Jurkat, Clone E6-1 (cell line): ENCODE results near the gene MCAT.
A peak's percentile ranks its signal among the peaks of the same experiment; 100 is the strongest.

Experiments
- DNase-seq: peaks from one replicate; pipeline ENCODE4 v3.0.0-alpha.2; 2011; ENCODE audit warnings: low read depth, low spot score
- H3K4me3 ChIP-seq: 2 replicates; pipeline ENCODE4 v1.5.1; 2011; ENCODE audit warnings: mild to moderate bottlenecking, low read length, control low read depth, moderate library complexity

MCAT gene

DNA sequence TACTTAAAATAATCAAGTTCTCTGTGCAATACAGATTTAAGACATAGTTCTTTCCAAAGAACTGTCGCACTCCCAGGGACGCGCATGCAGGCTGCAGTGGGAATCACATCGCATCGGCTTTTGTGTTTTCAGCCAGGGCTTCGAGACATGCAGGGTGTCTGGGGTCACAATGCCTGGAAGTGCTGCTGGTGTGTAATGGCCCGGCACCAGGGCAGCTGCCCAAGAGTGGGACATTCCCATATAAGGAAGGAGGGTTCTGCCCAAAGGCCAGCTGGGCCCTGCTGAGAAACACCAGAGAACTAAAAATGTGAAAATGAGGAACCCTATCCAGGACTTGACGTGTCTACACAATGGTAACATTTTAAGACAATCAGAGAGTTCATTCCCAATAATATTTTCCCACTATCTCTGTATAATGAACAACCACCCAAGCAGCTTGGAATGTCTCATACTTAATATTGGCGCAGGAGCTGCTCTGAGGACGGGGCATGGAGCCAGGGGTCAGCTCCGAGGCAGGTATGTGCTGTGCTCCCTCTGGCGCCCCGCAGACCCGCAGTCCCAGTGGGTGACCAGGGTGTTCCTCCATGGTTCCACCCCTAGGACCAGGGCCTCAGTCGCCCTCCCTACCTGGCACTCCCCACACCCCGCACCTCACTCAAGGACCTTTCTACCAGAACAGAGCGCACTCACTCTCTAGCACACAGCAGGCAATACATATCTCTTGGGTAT lies 11.3 kb downstream of the MCAT start:
- DNase-seq = no peak
- H3K4me3 ChIP-seq = no peak overlapping the region

DNA sequence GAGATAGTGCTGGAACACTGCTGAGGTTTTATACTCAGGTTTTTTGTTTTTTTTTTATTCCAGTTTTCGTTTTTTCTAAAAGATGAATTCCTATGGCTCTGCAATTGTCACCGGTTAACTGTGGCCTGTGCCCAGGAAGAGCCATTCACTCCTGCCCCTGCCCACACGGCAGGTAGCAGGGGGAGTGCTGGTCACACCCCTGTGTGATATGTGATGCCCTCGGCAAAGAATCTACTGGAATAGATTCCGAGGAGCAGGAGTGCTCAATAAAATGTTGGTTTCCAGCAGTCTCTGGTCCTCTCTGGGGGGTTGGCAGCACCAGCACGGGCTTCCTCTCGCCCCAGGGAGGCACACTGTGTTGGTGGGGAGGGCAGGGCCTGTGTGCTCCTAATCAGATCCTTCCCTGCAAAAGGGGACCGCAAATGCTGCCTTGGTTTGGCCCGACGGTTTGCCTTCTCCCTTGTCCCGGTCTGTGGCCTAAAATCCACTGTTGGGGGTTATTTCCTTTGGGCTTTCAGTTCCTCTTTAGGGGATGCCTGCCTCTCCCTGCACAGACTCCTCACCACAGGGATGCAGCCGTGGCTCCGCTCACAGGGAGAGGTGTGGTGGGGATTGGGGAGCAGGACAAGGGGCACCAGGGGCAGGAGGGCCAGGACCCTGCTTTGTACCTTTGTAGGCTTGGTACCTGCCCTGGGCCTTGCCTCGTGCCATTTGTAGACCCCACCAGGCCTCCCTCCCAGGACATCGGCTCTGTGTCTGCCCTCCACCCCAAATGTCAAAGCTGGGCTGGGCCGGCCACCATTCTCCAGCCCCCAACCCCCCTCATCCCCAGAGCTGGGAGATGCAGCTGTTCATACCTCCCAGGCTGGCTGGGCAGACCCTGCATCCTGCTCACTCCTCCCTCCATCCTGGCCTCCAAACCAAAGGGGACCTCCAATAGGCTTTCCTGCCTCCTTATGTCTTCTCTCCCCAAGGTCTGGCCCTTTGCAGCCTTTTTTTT lies 13.5 kb downstream of the MCAT start:
- DNase-seq = no peak
- H3K4me3 ChIP-seq = no peak overlapping the region

DNA sequence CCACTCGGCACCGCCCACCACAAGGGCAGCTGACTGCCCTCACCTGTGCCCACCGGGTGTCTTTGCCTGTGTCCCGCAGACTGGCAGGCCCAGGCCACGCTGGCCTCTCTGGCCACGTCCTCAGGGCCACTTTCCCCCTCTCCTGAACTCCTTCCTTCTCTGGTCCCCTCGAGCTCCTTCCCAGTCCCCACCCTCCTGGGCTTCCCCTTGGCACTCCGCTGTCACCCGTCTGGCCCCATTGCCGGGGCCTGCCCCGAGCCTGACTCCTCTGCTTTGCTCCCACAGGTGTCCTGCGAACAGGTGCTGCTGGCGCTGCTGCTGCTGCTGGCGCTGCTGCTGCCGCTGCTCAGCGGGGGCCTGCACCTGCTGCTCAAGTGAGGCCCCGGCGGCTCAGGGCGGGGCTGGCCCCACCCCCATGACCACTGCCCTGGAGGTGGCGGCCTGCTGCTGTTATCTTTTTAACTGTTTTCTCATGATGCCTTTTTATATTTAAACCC lies 14.2 kb downstream of the MCAT start:
- H3K4me3 ChIP-seq = peak overlapping the region; percentile 1
- peak; percentile 63 for DNase-seq

DNA sequence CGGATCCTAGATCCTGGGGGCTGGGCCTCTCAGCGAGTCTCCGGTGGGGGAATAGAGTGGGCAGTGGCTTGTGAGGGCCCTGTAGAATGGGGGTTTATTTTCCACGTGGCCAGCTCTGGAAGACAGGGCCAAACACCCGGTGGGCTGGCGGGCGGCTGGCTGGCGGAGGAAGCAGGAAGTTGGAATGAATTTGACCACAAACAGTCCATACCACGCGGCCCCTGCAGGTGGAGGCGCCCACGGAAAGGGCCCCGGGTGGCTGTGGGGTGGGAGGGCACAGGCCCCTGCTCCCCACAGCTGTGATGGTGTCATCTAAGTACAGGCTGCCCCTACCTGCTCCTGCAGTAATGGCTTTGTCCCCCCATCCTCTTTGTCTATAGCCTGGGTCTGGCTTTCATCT lies 15.1 kb downstream of the MCAT start:
- no peak for DNase-seq
- no peak overlapping the region for H3K4me3 ChIP-seq

DNA sequence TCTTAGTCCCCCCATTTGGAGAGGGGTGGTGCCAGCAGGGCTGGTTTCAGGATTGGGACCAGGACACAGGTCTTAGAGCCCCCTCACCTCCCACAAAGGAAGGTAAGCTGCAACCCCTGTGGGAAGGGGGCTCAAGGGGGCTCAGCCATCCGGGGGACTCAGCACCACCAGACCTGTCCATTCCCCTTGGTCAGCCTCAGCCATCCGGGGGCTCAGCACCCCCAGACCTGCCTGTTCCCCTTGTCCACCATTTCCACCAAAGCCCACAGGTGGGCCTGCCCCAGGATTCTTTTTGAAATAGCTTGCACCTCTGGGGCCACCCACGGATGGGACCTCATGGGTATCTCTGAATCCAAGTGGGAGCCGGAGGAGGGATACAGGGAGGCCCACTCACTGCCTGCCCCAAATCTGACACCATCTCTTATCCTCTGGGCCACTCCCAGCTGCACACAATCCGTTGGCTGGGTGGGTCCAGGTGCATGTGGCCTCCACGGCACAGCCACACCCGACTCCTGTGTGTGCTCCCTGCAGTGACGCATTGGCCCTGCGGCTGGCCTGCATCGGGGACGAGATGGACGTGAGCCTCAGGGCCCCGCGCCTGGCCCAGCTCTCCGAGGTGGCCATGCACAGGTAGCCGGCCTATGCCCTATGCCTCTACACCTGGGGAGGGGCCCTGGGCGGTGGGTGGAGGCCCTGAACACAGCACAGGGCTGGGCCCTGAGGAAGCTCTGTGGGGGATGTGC lies 15.9 kb downstream of the MCAT start:
- DNase-seq = no peak
- H3K4me3 ChIP-seq = no peak overlapping the region

DNA sequence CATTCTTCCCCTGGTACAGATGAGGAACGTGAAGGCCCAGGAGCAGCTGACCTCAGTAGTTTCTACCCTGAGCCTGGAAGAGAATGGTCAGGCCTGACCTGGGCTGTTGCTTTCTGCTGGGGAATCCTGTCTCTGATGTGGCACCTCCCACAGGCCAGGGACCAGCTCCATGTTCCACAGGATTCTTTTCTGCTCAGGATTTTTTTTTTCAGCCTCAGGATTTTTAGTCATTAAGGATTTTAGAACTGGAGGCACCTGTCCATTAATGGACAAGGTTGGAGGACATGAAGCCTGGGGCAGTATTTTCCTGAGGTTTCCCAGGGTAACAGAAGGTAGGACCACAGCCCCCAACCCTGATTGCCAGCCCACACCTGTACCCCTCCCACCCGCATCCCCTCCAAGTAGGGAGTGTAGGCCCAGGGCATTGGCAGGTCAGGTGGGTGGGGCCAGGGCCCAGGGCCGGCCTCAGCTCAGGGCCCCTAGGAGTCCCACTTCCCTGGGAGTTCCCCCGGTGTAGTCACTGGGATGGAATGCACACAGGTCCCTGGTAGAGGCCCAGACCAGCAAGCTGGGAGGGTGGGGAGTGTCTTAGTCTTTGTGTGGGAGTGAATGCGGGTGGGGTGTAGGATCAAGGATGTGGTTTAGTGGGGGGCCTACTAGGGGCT lies 16.6 kb downstream of the MCAT start:
- H3K4me3 ChIP-seq = no peak overlapping the region
- DNase-seq = no peak

DNA sequence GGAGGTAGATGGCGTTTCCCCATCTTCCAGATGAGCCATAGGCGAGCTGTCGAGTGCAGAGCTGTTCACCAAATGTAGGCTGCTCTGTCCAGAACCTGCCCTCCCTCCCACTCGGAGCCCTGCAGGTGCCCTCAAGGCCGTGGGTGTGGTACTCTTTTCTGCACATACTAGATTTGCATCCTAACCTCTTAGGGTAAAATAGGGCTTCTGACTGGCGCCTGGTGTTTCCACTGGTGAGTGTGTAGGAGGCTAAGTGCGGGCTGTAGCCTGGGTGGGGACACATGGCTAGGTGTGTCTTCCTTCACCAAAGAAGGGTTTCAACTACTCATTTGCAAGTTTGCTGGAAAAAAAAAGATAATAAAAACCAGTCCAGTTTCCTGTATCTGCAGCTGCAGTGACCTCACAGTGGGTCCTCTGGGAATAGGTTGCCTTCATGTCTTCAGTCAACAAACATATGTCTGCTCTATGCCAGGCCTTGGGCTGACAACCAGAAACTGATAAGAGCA lies 24.2 kb downstream of the MCAT start:
- no peak for DNase-seq
- no peak overlapping the region for H3K4me3 ChIP-seq

DNA sequence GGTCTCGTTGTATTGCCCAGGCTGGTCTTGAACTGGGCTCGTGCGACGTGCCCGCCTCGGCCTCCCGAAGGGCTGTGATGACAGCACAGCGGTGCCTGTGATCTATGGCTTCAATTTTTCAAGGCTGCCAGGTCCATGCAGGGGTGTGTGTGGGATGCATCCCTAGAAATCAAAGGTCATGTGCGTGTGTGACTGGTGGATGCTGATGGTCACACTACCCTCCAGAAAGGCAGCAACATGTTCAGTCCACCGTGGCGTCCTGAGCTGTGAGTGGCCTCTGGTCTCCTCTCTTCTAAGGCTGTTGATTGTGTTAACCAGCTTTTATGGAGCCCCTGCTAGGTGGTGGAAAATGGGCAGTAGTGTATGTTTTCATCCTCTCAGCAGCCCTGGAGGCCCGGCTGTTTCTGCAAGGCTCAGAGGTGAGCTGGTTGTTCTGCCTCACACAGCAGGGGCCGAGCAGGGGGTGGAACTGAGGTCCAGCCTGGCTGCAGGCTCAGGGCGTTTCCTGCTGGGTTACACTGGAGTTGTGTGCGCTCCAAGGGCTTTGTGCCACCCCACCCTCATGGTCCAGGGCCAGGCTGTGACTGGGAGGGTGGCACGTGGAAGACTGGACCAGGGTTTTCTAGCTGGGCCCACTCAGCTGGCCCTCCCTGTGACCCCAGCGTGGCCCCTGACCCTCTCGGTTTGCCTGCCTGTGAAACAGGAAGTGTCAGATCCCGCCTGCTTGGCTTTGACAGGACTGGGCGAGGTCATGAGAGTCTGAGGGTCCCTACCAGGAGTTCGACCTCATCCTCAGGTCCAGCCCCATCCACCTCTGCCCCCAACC lies 25.0 kb downstream of the MCAT start:
- no peak overlapping the region for H3K4me3 ChIP-seq
- DNase-seq = no peak

DNA sequence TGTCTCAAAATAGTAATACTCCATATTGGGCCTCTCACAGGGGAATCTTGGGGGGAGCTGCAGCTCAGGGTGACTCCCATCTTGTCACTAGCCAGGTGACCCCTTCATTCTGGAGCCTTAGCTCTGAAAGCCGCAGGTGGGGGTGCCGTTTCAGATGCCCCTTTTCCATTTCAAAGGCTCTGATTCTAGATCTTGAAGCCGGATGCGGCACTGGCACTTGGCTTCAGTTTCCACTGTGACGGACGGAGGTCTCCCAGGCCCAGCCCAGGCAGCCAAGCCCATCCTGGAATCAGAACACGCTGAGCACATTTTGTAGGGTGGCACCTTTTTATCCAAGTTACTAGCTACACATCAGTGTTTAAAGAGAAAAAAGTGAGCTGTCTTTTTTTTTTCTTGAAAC lies 26.3 kb downstream of the MCAT start:
- no peak for DNase-seq
- no peak overlapping the region for H3K4me3 ChIP-seq

DNA sequence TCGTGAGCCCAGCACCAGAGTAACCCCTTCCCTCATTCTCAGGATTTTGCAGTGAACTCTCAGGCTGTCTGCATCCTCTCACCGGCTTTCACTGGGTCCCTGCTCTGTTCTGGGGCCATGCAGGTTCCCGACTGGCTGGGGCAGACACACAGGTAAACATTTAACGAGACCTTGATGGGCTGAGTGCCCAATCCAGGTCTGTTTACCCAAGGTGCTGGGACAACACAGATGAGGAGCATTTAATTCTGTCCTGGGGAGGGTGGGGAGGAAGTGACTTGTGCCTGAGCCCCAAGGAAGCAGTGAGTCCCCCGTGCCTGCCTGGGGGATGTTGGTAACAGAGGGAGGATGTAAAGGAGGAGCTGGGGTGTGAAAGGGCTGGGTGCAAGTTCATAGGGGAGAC lies 28.2 kb downstream of the MCAT start:
- no peak overlapping the region for H3K4me3 ChIP-seq
- DNase-seq = no peak

DNA sequence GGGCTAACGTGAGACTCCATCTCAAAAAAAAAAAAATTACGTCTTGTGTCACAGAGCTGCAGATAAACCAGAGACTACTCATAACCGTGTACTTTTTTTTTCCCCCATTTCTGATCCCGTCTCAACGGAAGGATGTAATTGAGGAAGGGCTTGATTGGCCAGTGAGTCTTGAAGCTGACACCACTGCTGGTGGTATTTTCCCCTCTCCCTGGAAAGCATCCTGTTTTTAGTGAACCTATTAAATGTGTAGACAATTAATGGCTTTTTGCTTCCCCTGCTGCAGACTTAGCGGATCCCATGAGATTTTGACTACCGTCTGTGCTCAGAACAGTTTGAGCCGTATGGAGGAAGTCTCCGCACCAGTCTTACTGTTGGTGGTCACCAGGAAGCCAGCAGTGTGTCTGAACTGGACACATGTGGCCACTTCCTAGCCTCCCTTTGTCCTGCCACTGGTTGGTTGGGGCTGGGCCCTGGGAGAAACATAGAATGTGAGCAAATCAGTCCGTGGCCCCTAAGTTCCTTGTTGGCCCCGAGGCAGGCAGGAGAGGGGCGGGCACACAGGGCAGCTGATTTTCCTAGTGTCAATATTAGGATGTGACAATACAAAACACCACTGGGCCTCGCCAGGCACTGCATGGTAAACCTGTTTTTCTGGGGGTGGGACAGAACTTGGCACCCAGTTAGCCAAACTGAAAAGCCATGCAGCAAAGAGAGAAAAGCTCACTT lies 29.5 kb downstream of the MCAT start:
- no peak for DNase-seq
- H3K4me3 ChIP-seq = no peak overlapping the region

DNA sequence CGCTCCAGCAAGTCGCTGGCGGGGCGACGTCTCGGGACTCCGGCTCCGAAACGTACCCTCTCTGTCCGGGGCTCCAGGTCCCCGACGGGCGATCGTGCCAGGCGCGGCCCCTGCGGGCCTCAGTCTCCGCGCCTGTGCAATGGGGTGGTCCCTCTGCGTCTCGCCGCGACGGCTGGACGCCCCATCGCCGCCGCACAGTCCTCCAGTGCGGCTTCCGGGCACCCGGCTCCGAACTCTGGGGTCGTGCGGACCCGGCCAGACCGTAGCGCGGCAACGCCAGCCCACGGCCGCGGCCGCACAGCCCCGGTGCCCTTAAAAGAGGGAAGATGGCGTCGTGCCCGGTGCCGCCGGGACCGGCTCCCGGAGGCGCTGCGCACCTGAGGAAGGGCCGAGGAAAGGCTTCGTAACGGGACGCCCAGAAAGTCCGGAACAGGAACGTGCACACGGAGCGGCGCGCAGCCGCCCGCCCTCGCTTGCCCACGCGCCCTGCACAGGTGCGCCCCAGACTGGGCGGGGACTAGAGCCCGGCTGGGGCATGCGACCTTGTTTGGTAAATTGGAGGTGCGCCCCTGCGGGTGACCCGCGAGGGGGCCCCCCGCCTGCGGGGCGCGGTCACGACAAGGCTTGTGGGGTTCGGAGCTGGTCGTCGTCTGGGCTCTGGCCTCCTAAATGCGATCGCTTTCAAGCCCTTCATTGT lies 32.1 kb downstream of the MCAT start:
- DNase-seq = no peak

DNA sequence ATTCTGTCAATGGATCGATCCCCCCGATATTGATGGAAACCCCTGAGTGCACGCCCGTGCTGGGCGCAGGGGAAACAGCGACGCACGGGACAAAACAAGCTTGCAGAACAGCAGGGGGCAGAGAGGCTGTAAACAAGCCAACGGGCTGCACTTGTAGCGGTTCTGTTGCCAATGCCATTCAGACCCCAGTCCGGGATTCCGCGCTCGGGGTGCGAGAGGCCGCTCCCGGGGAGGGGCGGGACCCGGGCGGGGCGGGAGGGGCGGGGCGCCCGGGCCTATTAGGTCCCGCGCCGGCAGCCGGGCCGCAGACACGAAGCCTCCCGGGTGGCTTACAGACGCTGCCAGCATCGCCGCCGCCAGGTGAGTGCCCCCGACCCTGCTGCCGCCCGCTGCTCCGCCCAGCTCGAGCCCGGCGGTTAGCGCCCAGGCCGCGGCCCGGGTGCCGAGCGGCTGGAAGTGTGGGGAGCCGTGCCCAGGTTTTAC lies 32.7 kb downstream of the MCAT start, which contains the start of gene BIK:
Gene BIK (plus strand): TSS at position 307 of the 483 bp plus-strand sequence. CDS start 13,273 bp downstream, outside the sequence.
- H3K4me3 ChIP-seq = peak within 1 kb of the TSS; percentile 68
- DNase-seq = peak; percentile 47

More for the DNA sequence above, 32.1 kb downstream of the MCAT start:
- H3K4me3 ChIP-seq = peak overlapping the region; percentile 68

DNA sequence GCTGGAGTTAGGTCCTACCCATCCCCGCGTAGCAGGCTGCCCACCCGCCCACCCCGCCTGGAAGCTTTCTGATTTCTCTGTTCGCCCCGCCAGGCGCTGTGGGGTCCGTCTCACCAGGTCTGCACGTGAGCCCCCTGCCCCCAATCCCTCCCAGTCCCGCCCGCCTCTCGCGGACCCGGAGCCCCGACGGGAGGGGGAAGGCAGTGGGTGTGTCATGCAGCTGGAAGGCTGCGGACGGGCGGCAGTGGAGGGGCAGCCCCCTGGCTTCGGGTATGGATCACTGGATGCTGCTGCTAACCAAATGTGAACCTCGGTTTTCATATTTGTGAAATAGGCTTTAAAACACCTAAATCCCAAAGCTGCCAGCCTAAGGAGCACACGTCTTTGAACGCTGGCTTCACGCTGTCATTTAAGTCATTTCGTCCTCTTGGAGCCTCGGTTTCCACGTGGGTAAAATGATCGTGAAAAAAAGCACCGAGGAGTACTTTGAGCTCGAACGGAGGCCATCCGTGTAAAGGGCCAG lies 33.2 kb downstream of the MCAT start:
- H3K4me3 ChIP-seq = peak overlapping the region; percentile 68

DNA sequence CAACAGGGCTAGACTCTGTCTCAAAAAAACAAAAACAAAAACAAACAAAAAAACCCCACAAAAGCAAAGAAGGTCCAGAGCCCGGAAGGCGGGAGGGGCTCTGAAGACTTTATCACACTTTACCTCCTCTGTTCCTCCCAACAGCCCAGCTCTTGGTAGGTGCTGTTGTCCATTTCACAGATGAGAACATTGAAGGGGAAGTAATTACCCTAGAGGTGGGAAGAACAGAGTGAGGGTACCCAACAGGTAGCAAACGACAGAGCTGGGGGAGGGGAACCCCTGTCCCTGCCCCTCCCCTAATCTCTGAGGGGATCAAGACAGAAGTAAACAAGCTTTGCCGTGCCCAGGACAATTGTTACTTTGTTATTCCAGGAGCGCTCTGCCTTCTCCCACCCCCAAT lies 33.7 kb downstream of the MCAT start:
- no peak overlapping the region for H3K4me3 ChIP-seq
- no peak for DNase-seq

More for the DNA sequence above, 33.2 kb downstream of the MCAT start:
- no peak for DNase-seq

DNA sequence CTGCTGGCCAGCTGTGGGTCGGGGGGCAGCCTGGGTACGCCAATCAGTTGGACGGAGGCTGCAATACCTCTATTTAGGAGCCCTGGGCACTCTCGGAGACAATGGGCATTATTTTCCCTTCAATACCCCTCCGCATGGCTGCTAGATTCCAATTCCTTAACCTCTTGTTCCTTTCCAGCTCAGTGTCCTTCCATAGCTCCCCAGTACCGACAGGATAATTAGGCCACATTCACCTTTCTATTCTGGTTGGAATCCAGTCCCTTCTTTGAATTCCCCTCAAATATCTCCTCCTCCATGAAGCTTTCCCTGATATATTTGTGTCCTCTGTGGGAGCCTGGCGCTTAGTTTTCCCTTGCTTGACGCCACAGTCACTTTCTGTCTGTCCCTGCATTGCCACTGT lies 36.9 kb downstream of the MCAT start:
- DNase-seq = no peak
- no peak overlapping the region for H3K4me3 ChIP-seq
